Activated CD4-positive, alpha-beta T cell treated with anti-CD3 and anti-CD28 coated beads, Interleukin-2, Interleukin-4, amounts not matched to agents 100 ng/mL and 50 ng/mL, durations not matched to agents 16 hours and 8 hours (primary cell): ENCODE results near the gene DDR2.

Source experiments
- DNase-seq: peaks from one replicate; pipeline ENCODE4 v3.0.0-alpha.2; 2020; ENCODE audit warnings: low spot score

DDR2 gene

DNA sequence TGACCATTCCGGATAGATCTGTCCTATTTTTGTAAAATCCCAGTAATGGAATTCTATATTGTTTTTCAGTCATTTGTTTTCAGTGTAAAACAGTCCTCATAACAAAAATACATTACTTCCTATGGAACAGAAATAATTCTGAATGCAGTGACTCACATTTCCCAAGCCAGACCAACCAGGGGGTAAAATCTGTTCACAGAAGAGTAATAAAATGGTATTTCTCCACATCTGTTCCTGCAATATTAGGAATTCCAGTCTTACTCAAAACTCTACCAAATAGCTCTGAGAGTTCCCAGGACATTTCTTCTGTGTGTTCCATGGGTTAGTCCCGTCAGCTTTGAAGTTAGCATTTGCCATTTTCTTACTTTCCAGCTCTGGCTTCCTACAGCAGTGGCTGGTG, 2.6 kb upstream of the DDR2 start:
- DNase-seq: no peak

DNA sequence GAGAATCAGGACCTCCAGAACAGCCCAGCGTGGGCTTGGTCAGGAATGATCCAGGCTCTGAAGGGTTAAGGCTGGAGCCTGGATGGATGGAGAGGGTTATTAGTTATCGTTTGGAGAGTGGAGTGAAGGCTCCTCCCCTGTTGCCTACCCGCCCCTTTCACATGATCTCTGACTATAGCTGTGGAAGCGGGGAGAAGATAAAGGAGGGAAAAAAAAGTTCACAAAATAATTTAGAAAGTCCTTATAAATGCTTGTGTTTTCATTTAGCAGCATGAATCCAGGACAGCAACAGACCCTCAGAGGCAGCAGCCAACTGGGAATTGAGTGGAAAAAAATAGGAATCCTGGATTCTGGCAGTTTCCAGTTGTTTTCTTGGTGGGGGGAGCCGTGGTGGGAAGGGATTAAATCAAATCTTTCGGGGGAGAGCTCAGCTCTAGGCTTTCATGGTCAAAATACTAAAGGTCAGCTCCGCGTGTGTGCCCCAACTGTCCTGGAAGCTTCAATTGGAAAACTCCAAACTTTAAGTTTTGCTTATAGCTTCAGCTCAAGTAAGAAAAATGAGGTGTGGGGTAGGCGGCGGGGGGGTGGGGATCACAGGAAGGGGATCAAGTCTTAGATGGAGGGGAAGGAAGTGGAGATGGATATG, 595 bp upstream of the DDR2 start:
- no peak for DNase-seq

DNA sequence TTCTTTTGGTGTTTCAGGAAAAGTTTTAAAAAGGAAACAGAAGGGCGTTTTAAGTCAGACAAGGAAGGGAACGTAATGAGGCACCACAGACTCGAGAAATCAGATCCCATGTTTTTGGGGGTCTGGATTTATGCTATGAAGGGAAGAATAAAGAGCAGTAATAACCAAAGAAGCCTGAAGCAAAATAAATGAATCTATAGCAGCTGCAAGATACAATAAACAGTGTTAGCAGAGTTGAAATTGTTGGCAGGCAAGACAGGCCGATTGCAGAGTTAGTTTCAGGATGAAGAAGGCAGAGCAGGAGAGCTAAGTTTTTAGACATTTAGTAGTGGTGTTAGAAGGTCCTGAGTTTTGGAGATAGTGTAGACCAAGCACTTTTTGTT, 425 bp downstream of the DDR2 start:
- DNase-seq: no peak

DNA sequence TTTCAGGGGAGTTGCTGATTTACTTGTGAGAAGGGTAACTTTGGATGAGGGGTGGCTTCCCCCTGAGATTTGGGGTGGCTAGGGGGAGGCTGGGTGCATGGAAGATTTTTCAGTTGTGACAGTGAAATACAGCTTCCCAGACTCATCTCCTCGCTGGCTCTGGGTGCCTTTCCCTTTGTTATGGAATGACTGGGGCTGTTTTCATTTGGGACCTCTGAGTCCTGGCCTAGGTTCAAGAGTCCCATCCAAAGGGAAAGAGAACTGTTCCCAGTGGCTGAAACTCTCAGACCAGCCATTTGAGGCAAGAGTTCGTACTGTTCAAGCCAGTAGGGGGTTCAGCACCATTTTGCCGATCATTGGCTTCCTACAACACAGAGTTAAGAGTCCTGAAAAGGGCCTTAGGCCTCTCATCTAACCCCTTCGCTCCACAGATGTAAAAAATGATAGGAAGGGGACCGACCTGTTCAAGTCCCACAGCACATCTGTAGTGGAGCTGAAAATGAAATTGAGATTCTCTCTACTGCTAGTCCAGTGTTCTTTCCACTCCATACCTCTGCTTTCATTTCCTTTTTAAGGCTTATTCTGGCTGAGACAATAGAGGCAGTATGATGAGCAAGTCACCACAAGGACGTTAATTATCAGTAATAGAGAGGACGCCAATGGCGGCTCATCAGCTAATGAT, 958 bp downstream of the DDR2 start:
- DNase-seq: no peak

DNA sequence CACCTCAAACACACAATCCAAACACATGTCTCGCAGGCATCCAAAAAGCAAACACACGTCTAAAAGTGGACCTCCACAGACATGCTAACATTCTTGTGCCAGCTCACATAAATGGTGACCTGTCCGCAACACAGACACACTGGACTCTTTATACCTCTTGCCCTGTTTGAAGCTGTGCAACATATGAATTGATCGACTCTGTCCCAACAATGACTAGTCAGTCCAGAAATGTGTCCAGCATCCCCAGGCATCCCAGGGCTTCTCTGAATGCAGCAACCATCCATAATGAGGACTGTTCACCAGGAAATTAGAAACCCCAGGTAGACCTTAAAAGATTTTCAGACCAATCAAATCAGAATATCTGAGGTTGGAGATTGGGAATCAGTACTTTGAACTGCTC, 3.2 kb downstream of the DDR2 start:
- DNase-seq: no peak

DNA sequence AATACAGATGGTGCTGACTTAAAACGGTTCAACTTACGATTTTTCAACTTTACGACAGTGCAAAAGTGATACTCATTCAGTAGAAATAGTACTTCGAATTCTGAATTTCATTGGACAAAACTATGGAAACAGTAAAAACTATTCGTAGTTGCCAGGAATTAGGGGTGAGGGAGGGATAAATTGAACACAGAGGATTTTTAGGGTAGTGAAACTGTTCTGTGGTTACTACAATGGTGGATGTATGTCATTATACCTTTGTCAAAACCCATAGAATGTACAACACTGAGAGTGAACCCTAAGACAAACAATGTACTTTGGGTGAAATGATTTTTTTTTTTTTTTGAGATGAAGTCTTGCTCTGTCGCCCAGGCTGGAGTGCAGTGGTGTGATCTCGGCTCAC, 7.5 kb downstream of the DDR2 start:
- no peak for DNase-seq

DNA sequence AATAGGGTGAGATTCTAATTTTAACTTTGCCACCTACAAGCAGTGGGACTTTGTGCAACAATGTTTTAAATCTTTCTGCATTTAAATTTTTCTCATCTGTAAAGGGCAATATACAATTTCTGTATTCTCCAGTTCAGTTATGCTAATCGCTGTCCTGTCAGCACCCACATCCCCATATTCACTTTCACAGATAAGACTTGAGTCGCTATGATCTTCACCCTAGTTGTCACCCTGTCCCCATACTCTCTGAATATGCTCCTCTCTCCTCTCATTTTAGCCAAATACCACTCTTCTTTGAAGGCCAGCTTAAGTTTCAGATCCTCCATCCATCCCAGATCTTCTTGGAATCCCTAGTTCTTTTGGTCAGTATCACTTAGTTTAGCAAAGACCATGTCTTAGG, 8.8 kb downstream of the DDR2 start:
- DNase-seq: no peak

DNA sequence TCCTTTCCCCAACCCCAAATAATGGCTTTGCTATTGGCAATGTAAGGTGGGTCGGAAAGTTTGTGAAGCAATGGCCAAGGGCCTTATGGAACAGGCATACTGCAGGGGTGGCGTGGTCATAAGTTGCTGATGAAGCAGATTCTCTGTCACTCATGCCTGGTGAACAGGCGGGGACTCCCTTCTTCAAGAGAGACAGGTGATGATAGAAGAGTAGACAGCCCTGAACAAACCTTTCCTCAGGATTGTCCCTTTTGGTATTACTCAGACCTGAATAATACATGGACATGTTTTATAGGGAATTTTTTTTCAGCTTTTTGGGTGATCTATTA, 12.7 kb downstream of the DDR2 start:
- no peak for DNase-seq

DNA sequence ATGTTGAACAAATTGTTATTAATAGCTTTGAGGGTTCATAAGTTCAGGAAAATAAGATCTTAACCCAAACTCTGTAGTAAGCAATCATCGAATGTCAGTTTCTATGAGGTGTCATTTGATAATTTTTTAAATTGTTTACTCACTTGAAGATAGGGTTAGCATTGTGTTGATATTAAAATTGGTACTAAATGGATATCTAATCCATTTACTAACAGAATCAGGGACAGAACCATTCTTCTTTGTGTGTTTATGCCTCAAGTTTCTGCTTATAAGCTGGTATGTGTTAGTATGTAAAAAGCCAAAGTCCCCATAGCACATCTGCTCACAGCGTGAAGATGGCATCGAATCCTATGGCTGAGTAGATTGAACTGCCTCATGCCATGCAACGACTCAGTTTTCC, 13.4 kb downstream of the DDR2 start:
- no peak for DNase-seq

DNA sequence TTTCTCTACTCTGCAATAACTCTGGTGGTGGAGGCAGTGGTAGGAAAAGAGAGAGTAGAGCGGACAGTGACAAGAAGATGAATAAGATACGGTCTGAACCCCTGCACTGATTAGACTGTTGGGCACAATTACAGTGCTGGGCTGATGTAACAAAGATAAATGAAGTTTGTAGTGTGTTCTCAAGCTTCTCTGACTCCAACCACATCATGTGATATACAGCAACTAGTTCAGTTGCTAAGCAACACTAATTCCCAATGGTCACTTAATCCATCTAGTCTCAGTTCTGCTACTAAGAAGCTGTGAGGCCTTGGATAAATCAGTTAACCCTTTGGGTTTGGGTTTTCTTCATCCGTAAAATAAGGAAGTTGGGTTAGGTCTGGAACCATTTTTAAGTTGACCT, 17.3 kb downstream of the DDR2 start:
- no peak for DNase-seq

DNA sequence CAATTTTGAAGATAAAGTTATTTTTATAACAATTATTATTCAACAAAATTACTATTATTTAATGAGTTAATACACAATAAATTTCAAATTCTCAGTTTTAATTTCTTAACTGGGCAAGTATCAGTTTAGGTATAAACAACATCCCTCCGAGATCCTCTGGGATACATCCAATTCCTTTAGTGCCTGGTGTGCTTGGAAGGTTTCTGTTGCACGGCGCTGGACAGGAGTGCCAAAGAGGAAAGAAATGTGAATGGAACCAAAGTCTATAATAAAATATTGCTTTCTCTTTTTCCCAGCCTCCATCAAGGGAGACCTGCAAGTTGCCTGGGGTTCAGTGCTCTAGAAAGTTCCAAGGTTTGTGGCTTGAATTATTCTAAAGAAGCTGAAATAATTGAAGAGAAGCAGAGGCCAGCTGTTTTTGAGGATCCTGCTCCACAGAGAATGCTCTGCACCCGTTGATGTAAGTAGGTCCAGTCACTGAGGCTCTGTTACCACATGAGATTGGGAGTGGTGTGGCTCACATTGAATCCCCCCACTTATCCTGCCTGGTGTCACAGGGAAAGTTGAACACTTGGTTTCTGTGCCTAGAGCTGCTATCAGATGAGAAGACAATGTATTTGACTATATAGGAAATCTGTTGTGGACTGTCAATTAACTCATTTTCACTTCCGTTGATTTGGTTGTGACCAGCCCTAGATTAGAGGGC, 22.8 kb downstream of the DDR2 start:
- no peak for DNase-seq

DNA sequence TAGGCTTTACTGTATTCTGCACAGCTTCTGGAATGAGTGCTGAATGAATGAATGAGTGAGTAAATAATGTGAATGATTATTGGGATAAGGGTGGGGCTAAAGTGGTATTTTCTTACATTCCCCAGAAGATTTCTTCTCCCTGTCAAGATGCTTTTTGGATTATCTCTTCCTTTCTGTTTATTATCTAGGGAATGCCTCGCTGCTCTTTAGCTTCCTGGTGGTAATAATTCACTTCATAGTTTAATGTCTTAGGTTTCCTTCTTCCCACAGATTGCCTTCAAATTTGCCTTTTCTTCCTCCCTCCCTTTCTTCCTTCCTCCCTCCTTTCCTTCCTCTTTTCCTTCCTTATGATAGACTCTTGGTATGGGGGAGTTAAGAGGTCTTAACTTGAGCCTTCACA, 24.0 kb downstream of the DDR2 start:
- no peak for DNase-seq

DNA sequence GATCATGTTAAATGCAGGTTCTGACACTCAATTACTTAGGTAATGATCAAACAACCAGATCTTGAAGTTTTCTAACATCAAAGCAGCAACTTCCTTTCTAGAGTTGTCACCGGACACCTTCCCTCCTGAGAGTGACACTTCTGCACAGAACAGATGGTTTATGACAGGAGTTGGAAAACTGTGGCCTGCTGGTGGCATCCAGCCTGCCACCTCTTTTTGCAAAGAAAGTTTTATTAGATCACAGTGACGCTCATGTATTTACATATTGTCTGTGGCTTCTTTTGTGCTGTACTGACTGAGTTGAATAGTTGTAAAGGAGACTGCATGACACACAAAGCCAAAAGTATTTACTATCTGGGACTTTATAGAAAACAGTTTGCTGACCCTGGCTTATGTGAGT, 28.3 kb downstream of the DDR2 start:
- no peak for DNase-seq

DNA sequence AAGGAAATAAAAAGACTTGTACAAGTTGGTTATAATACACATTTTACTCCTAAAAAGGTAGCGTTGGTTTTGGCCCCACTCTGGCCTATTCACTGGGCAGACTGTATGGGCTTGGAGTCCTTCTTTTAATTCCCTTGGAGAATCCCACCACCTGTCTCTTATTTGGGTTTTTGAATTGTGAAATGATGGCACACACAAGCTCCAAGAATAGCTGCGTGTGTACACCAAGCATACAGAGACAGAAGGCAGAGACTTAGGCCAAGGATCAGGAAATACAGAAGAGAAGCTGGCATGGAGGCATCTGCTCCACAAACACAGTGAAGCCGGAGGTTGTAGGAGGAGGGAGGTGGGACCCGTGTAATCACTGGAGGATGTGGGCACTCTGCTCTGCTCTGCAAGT, 29.1 kb downstream of the DDR2 start:
- no peak for DNase-seq

DNA sequence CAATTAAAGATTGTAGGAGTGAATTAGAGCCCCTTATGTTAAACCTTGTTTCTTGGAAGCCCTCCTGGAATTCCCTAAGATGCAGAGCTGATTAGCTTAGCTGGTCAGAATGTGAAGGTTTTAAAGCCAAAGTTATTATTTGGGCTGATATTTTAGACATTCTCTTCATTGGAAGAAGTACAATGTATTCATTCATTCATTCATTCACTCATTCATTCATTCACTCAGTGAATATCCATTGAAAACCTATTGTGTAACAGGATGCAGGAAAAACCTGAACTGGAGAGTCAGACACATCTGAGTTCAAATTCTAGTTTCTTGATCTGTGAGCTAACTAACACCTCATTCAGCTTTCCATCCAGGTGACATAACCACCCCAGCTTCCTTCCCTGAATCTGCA, 29.7 kb downstream of the DDR2 start:
- DNase-seq: no peak

DNA sequence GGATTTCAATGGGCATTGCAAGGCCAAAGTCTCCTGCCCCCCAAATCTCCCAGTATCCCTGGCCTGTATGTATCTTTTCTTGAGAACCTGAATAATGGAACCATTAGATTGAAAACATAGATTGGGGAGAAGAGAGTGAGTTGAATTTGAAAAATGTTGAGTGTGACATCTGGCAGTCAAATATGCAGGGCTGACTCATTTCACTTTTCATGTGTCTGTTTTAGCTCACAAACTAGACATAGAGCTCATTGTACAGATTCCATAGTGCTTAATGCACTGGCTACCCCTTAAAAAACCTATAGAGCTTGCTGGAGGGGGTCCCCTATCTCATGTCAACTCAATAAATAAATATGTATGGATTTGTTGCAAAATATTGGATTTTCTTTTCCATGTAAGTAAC, 30.8 kb downstream of the DDR2 start:
- DNase-seq: no peak

DNA sequence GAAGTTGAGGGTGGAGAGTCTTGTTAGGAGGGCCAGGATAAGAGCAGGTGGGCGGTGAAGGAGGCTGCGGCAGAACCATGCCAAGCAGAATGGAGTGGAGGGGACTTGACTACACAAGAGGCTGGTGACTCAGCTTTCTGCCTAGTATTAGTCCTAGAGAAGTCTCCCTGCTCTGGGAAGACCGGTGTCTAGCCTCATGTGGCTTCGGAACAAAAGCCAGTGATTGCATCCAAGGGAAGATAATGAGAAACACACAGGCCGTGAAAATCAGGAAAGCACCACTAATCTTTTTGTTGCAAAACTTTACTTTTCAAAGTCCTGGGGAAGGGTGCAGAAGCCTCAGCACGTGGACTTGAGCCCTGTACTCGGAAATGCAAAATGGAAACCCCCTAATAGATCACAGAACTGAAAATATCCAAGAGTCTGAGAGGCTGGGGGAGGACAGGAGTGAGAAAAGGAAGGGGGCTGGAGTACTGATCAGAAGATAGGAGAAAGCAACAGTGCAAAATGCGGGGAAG, 31.4 kb downstream of the DDR2 start:
- no peak for DNase-seq

DNA sequence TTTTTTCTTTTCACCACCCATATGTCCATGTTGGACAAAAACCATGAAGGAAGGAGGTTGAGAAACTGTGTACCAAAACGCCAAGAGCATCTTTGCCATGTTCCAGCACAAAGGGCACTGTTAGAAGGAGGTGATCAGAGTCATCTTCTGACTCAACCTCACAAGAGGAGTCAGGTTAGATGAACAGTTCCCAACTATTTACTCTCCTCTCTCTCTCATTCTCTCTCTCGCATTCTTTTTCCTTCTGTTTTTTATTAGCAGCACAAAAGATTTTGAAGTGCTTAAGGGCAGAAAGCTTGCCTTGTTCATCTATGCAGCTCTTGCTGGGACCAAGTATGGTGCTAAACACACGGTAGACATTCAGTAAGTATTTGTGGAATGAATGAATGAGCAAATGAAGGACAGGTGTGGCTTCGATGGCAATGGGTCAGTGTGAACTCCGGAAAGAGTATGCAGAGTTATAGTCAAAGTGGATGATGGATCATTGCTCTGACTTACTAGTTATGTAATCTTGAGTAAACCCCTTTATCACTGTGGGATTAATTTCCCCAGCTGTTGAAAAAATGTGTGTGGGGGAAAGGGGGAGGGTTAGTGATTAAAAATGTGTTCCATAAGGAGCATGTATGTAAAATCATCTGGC, 33.9 kb downstream of the DDR2 start:
- DNase-seq: no peak

DNA sequence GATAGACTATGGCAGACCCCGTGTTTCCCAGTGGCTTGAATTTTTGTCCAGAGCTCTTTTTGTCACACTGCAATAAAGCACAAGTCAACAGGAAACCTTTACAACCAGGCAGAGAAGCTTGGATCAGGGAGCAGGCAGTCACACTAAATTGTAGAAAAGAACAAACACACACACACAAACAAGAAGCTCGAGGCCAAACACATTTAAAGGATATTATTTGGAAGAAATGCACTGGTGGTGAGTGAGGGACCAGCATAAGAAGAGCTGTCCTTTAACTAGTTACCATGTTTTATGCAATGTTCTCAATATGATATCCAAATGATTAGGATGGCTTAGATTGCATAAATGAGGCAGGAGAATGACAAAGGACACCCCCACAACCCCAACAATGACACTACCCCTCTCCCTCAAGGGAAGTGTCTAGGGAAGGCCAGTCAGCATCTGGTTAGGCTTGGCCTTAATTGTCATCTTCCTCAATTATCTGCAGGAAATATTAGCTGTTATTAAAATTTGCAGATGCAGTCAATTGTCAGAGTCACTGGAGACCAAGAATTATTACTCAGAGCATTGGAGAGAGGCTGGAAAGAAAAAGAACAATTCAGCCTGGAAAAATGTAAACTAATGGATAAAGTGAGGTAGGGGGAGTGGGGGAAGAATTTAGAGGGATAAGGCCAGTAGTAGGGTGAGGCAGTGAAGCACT, 35.3 kb downstream of the DDR2 start:
- no peak for DNase-seq

DNA sequence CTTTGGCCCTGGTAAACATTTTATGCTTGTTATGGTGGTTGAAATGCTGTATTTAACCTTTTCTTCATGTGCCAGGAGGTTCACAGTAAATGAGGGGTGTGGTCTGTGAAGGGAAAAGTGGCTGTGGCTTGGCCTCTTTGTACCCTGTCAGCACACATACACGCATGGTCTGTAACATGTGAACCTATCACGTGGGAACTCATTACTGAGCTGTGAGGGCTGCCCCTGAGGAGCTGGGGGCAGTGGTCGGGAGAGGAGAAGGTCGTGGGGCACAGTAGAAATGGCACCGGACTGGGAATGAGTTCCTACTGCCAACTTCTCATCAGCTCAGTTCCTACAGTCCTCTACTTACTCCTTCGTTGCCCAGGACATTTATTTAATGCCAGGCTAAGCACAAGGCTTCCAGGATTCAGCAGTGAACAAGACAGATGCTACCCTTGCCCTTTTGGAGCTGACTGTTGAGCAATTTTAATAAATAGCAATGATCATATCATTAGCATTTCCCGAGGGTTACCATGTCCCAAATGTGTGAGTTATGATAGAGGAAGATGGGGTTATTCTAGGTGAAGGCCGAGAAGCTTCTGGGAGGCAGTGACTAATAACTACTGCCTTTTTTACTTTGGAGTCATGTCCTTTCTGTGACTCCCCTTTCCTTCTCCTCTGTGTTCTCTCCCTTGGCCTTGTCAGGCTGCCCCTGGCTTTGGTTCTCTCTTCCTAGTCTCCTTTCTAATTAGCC, 38.8 kb downstream of the DDR2 start:
- no peak for DNase-seq

DNA sequence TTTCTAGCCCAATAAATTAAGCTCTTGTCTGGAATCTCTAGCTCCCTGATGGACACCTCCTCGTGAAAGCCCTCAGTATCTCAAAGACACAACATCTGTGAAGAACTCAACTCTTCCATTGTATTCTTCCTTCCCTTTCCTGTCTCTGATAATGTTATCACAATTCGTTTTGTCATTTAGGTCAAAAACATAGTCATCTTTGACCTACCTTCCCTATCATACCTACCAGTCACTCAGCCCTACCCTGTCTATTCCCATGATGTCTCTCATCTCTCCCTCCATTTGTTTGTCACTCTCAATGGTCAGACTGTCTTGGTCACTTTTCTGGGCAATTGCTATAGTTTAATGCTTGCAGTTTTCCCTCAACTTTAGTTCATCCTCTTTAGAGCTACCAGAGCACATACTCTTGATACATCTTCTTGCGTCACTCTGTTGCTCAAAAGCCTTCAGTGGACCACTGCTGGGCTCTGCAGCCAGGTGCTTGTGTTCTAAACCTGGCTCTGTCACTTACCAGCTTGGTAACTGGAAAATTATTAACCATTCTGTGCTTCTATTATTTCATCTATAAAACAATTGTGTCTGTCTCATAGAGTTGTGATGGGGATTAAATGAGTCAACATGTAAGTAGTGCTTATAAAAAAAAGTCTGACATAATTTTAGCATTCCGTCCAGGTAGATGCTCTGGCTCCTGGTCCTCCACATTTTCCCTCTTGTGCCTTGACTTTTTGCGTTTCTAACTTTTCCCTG, 39.6 kb downstream of the DDR2 start:
- DNase-seq: no peak
